ENCODE data around the gene THBS1.

The THBS1 gene

GRCh38 chr15:39640665-39641064 is 59.8 kb downstream of the THBS1 start:
- no peaks in the 10 kb centered on the region for H3K36me3 ChIP-seq (ENCODE audit: low read length)
- H3K27ac ChIP-seq (ENCODE audit: low read depth, low read length), result no peak overlapping the region
- H2AFZ ChIP-seq (ENCODE audit: low read depth, low read length, severe bottlenecking), result no peak overlapping the region
- H3F3A ChIP-seq (ENCODE audit: insufficient read depth), result no peaks in the 10 kb centered on the region
- H3K9ac ChIP-seq (ENCODE audit: low read length), result no peak overlapping the region
- H3K4me3 ChIP-seq (ENCODE audit: insufficient read depth, low read length, poor library complexity, severe bottlenecking), result no peak overlapping the region
- no peaks in the 10 kb centered on the region for H3K27me3 ChIP-seq (ENCODE audit: low read length)
- TF ChIP-seq CTCF (IDR thresholded peaks at IDR 0.05; ENCODE audit: insufficient read depth, low read length, poor library complexity, severe bottlenecking), result no peak
- no peak for TF ChIP-seq EZH2phosphoT487 (conservative IDR thresholded peaks at IDR 0.05; ENCODE audit: low read length)
- no peaks in the 10 kb centered on the region for H3K9me3 ChIP-seq (ENCODE audit: insufficient read depth, low read length)
- no peaks in the 10 kb centered on the region for H4K20me1 ChIP-seq (ENCODE audit: low read depth, low read length)
- H3K79me2 ChIP-seq (ENCODE audit: insufficient read depth, low read length), result no peaks in the 10 kb centered on the region
- no peak overlapping the region for H3K4me2 ChIP-seq (ENCODE audit: low read depth, low read length, poor library complexity, severe bottlenecking)
- H3K9me2 ChIP-seq (replicated peaks; ENCODE audit: insufficient read depth, low read length), result no peaks in the 10 kb centered on the region

- Histone ChIP-seq H3F3A (ENCODE audit: insufficient read depth) (no peaks in the 10 kb centered on the region), H3K9me2 (replicated peaks; ENCODE audit: insufficient read depth, low read length) (no peaks in the 10 kb centered on the region), H2AFZ (ENCODE audit: low read depth, low read length, severe bottlenecking) (no peak overlapping the region), H3K79me2 (ENCODE audit: insufficient read depth, low read length) (no peaks in the 10 kb centered on the region), H3K27me3 (ENCODE audit: low read length) (no peaks in the 10 kb centered on the region), H3K27ac (ENCODE audit: low read depth, low read length) (no peak overlapping the region), H3K4me3 (ENCODE audit: insufficient read depth, low read length, poor library complexity, severe bottlenecking) (no peak overlapping the region), H3K9me3 (ENCODE audit: insufficient read depth, low read length) (no peaks in the 10 kb centered on the region), H3K4me2 (ENCODE audit: low read depth, low read length, poor library complexity, severe bottlenecking) (no peak overlapping the region), H3K36me3 (ENCODE audit: low read length) (no peaks in the 10 kb centered on the region), H4K20me1 (ENCODE audit: low read depth, low read length) (no peaks in the 10 kb centered on the region), H3K9ac (ENCODE audit: low read length) (no peak overlapping the region)
- TF ChIP-seq EZH2phosphoT487 (conservative IDR thresholded peaks at IDR 0.05; ENCODE audit: low read length) (no peak), CTCF (IDR thresholded peaks at IDR 0.05; ENCODE audit: insufficient read depth, low read length, poor library complexity, severe bottlenecking) (no peak)
Observed at GRCh38 chr15:39641191-39641889, 60.5 kb downstream of the THBS1 start.

GRCh38 chr15:39642011-39642640 is 61.2 kb downstream of the THBS1 start:
- no peak overlapping the region for H3K9ac ChIP-seq (ENCODE audit: low read length)

More at GRCh38 chr15:39642011-39642640, 61.2 kb downstream of the THBS1 start:
- no peak overlapping the region for H3K4me3 ChIP-seq (ENCODE audit: insufficient read depth, low read length, poor library complexity, severe bottlenecking)
- H3K4me2 ChIP-seq (ENCODE audit: low read depth, low read length, poor library complexity, severe bottlenecking), result no peak overlapping the region
- no peak overlapping the region for H3K27ac ChIP-seq (ENCODE audit: low read depth, low read length)
- no peaks in the 10 kb centered on the region for H3K36me3 ChIP-seq (ENCODE audit: low read length)
- H3F3A ChIP-seq (ENCODE audit: insufficient read depth), result no peaks in the 10 kb centered on the region
- H3K79me2 ChIP-seq (ENCODE audit: insufficient read depth, low read length), result no peaks in the 10 kb centered on the region
- no peak for TF ChIP-seq EZH2phosphoT487 (conservative IDR thresholded peaks at IDR 0.05; ENCODE audit: low read length)
- no peak for TF ChIP-seq CTCF (IDR thresholded peaks at IDR 0.05; ENCODE audit: insufficient read depth, low read length, poor library complexity, severe bottlenecking)
- H3K9me3 ChIP-seq (ENCODE audit: insufficient read depth, low read length), result no peaks in the 10 kb centered on the region
- H3K27me3 ChIP-seq (ENCODE audit: low read length), result no peaks in the 10 kb centered on the region
- H4K20me1 ChIP-seq (ENCODE audit: low read depth, low read length), result no peaks in the 10 kb centered on the region
- H2AFZ ChIP-seq (ENCODE audit: low read depth, low read length, severe bottlenecking), result no peak overlapping the region
- no peaks in the 10 kb centered on the region for H3K9me2 ChIP-seq (replicated peaks; ENCODE audit: insufficient read depth, low read length)

Measured in SU-DHL-6 (cell line).